WI38 (cell line): Measurements from ENCODE around the gene RNASE7.
"Not testable (repeated sequence)": the region's sequence is repeated elsewhere in the genome, so short reads cannot be mapped to it uniquely, and the experiment has no call there.

ENCODE experiments used
- H3K4me3 ChIP-seq: 2 replicates; pipeline ENCODE4 v1.5.1; 2011; ENCODE audit warnings: low read depth, mild to moderate bottlenecking, control low read depth, low read length
- TF ChIP-seq, protein P1 (sequence below): IDR thresholded peaks from 2 replicates; pipeline ENCODE4 v1.5.1; 2012; ENCODE audit warnings: low read depth, mild to moderate bottlenecking, control low read depth, low read length

RNASE7 gene

DNA sequence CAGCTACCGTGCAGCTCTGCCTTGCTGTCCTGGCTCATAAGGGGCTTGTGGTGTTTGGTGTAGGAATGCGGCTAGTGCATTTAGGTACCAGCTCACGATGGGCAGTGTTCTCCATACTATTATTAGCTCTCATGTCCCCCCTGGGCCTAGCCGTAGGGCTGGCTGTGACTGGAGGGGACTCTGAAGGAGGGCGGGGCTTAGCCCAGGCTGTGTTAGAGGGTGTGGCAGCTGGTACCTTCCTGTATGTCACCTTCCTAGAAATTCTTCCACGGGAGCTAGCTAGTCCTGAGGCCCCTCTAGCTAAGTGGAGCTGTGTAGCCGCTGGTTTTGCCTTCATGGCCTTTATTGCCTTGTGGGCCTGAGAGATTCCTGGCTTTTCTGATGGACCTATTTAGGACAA is 40.9 kb upstream of the RNASE7 start:
- H3K4me3 ChIP-seq, result no peak overlapping the region
- TF ChIP-seq, protein P1, sequence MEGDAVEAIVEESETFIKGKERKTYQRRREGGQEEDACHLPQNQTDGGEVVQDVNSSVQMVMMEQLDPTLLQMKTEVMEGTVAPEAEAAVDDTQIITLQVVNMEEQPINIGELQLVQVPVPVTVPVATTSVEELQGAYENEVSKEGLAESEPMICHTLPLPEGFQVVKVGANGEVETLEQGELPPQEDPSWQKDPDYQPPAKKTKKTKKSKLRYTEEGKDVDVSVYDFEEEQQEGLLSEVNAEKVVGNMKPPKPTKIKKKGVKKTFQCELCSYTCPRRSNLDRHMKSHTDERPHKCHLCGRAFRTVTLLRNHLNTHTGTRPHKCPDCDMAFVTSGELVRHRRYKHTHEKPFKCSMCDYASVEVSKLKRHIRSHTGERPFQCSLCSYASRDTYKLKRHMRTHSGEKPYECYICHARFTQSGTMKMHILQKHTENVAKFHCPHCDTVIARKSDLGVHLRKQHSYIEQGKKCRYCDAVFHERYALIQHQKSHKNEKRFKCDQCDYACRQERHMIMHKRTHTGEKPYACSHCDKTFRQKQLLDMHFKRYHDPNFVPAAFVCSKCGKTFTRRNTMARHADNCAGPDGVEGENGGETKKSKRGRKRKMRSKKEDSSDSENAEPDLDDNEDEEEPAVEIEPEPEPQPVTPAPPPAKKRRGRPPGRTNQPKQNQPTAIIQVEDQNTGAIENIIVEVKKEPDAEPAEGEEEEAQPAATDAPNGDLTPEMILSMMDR, result no peak

DNA sequence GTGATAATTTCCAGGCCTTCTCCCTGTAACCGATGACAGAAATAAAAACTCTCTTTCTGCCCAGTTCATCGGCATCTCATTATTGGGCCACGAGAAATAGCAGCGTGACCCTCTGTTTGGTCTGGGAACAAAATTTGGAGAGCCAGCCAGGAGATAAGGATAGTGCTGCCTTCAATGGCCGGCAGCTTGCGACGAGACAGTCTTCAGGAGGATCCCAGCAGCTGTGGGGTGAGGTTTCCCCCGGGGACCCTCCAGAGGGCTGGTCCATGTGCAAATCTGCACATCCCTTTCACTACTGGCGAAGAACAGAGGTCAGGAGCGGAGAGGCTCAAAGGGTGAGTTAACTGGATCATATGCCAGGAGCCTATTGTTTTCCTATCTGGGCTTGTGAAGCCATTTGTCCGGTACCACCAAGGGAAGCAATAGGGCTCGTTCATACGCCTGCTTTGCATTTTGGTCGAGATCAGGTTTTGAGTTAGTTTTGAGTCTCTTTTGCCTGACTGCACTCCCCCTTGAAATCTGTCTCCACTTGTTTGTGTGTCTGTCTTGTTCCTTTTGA is 38.3 kb upstream of the RNASE7 start:
- no peak overlapping the region for H3K4me3 ChIP-seq

GRCh38 chr14:21009721-21010120 is 32.4 kb upstream of the RNASE7 start:
- H3K4me3 ChIP-seq, result not testable (repeated sequence)

More for the DNA sequence above, 38.3 kb upstream of the RNASE7 start:
- TF ChIP-seq, protein P1, result no peak

GRCh38 chr14:21011136-21011535 is 31.0 kb upstream of the RNASE7 start:
- H3K4me3 ChIP-seq, result no peak overlapping the region
- TF ChIP-seq, protein P1, result no peak

DNA sequence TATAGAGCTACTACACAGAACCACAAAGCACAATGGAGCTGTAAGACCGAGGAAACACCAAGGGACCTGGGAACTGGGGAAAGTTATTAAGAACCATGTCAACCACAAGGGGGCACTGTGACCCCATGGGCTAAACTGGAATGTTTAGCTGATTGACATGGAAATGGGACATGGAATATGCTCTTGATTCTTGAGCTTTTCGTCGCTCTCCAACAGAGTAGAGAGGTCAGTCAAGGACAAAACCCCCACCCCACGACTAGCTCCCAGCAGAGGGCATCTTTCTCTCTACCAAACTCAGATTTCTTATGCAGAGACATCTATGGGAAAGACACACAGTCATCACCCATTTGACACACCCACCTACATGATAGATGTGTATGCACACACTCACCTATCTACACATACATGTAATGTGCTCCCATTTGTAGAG is 27.4 kb upstream of the RNASE7 start:
- TF ChIP-seq, protein P1, result peak; percentile 87
- no peak overlapping the region for H3K4me3 ChIP-seq

DNA sequence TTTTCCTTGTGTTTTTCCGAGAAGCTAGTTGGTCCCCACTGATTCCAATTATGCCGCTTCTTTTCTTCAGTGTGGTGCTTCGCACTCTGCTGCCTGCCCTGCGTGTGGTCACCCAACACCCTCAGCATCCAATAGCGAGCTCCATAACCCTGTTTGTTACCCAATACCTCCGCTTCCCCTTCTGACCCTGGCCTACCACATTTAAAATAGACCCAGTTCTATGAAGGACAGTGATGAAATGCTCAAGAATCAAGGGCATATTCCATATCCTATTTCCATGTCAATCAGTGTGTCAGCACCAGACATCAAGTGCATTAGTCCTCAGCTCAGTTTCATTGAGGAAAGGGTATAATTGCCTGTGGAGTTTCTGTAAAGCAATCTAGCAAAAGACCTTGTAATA is 26.9 kb upstream of the RNASE7 start:
- no peak overlapping the region for H3K4me3 ChIP-seq
- TF ChIP-seq, protein P1, result no peak

DNA sequence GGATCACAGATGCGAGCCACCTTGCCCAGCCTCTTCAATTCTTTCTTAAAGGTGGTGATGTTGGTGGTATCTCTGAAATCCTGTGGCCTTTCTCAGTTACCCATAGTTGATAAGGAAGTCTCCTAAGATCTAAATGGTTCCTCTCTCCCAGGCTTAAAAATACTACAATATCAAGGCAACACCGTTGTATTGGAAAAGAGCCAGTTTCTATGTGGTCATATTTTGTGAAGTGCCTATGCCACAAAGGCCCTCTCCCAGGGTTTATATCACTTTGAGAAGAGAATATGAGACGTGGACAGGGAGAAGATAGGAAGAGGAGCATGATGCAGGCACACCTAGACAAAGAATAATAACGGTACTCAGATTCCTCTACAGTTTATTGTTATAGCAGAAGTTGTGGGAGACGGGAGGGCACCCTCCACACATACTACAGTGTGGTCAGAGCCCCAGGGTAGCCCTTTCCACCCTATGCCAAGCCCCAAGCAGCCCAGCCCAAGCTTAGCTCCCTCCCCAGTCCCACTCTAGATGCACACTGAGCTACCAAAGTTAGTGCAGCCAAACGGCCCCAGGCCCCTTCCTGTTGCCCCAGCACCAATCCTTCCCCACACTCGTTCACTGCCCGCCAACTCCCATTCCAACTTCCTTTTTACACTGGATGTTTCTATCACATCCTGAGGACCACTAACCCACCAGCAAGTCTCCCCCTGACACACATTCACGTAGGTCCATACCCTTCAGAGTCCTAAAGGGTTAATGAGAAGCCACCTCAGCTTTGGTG is 25.6 kb upstream of the RNASE7 start:
- TF ChIP-seq, protein P1, result no peak
- H3K4me3 ChIP-seq, result no peak overlapping the region
